ENCODE data around the gene CALHM1.
"Not testable (repeated sequence)": the region's sequence is repeated elsewhere in the genome, so short reads cannot be mapped to it uniquely, and the experiment has no call there.

CALHM1 gene

DNA sequence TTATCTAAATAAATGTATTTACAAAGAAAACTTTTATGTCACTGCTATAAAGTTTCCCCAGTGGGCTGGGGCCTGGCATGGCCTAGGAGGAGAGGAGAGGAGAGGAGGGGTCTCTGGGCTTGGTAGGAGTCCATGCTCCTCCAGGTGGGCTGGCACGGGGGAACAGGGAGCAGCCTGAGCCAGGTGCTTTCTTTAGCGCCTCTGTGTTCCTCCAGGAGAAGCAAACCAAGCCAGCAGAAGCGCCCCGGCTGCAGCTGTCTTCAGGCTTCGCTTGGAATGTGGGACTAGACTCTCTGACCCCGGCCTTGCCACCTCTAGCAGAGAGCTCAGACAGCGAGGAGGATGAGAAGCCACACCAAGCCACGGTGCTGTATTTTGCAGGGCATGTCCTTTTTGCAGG, 17.1 kb downstream of the CALHM1 start:
- no peak overlapping the region for H3K4me3 ChIP-seq (ENCODE audit: low read depth, low read length)

DNA sequence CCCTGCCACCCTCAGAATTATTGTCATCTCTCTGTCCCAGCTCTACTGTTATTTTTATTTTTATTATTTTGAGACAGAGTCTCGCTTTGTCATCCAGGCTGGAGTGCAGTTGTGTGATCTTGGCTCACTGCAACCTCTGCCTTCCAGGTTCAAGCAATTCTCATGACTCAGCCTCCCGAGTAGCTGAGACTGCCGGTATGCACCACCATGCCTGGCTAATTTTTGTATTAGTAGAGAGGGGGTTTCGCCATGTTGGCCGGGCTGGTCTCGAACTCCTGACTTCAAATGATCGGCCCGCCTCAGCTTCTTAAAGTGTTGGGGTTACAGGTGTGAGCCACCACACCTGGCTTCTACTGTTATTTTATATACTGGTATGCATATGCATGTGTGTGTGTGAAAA, 17.5 kb downstream of the CALHM1 start:
- H3K4me3 ChIP-seq (ENCODE audit: low read depth, low read length): no peak overlapping the region
- no peak for DNase-seq (ENCODE audit: low read depth)

More for the DNA sequence above, 17.1 kb downstream of the CALHM1 start:
- DNase-seq (ENCODE audit: low read depth): no peak

DNA sequence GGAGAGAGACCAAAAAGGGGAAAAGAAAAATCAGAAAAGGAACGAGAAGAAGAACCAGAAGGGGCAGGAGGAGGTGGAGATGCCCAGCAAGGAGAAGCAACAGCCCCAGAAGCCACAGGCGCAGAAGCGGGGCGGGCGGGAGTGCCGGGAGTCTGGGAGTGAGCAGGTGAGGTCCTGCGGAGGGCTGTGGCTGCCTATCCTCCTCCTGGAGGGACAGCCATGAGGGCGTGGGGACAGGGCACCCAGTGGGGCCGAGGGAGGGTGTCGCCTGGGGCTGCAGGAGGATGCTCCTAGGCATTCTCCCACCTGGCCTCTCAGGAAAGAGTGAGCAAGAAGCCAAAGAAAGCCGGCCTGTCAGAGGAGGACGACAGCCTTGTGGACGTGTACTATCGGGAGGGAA, 18.3 kb downstream of the CALHM1 start:
- DNase-seq (ENCODE audit: low read depth): no peak

DNA sequence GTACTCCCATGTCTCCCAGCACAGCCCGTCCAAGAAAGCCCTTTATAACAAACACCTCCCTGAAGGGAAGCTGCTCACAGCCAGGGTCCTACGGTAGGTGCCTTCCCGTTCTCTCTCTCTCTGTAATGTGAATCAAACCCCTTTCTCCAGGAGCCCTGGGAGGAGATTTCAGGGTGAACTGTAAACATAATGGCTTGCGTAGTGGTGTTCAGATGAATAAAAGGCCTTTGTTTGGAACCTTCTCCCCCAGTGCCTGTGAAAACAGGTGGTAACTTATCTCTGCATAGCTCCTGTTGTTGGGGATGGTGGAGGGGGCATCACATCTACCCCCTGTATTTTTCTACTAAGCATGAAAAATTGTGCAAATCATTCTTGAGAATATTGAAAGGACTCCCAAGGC, 18.9 kb downstream of the CALHM1 start:
- H3K4me3 ChIP-seq (ENCODE audit: low read depth, low read length): no peak overlapping the region
- no peak for DNase-seq (ENCODE audit: low read depth)

More for the DNA sequence above, 18.3 kb downstream of the CALHM1 start:
- H3K4me3 ChIP-seq (ENCODE audit: low read depth, low read length): no peak overlapping the region

GRCh38 chr10:103433858-103434257, 24.8 kb downstream of the CALHM1 start:
- no peak overlapping the region for H3K4me3 ChIP-seq (ENCODE audit: low read depth, low read length)
- DNase-seq (ENCODE audit: low read depth): peak; percentile 67

GRCh38 chr10:103431902-103432301, 26.8 kb downstream of the CALHM1 start:
- DNase-seq (ENCODE audit: low read depth): no peak
- H3K4me3 ChIP-seq (ENCODE audit: low read depth, low read length): no peak overlapping the region

- no peak for DNase-seq (ENCODE audit: low read depth)
- H3K4me3 ChIP-seq (ENCODE audit: low read depth, low read length): no peak overlapping the region
These were observed 29.1 kb downstream of the CALHM1 start for GRCh38 chr10:103429647-103430046.

DNA sequence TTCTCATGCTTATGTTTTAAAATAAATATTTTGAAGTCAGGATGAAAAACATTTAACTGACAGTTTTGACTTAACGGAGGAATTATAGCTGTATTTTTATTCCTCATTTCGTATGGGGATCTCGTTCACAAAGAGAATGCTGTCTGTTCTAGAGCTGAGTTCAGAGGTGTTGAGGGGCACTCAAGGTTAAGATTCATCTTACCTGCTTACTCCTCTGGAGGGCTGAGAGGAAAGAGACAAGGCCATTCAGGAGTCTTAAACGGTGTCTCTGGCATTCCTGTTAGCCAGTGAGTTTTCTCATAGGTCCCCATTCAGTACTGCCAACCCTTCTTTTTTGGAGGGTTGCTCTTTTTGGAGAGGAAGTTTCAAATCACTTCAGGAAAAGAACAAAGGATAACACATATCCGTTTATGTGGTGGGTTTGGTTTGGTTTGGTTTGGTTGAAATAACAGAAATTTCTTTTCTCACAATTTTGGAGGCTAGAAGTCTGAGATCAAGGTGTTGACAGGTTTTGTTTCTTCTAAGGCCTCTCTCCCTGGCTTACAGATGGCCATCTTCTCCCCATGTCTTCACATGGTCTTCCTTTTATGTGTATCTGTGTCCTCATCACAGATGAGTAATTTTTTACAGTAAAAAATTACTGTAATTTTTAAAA, 29.6 kb downstream of the CALHM1 start:
- DNase-seq (ENCODE audit: low read depth): no peak
- no peak overlapping the region for H3K4me3 ChIP-seq (ENCODE audit: low read depth, low read length)

DNA sequence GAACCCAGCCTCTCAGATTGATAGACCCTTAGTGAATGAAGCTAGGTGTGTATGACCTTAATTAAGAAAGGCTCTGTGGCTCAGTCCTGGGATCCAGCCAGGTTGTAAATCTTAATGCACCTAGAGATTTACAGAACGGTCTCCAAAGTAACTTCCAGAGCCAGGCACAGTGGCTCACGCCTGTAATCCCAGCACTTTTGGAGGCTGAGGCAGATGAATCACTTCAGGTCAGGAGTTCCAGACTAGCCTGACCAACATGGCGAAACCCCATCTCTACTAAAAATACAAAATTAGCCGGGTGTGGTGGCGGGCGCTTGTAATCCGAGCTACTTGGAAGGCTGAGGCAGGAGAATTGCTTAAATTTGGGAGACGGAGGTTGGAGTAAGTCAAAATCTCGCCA, 30.8 kb downstream of the CALHM1 start:
- no peak overlapping the region for H3K4me3 ChIP-seq (ENCODE audit: low read depth, low read length)

DNA sequence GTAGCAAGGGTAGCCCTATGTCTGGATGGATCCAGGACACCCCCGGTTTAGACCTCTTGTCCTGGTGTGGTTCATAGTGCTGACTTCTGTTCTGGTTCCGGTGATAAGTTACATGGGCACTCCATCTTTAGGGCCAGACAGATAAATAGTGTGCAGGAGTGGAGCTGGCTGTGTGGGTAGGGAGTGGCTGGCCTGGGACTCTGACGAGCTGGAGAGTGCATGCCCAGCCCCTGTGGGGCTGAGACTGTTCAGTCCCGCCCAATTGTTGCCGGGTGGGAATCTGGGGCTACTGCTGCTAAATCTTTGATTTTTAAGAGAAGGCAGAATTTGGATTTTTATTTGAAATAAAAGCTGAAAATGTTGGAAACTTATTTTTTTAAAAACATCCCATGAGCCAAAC, 35.0 kb downstream of the CALHM1 start:
- H3K4me3 ChIP-seq (ENCODE audit: low read depth, low read length): no peak overlapping the region
- DNase-seq (ENCODE audit: low read depth): no peak

More for the DNA sequence above, 30.8 kb downstream of the CALHM1 start:
- DNase-seq (ENCODE audit: low read depth): no peak

- no peak for DNase-seq (ENCODE audit: low read depth)
- no peak overlapping the region for H3K4me3 ChIP-seq (ENCODE audit: low read depth, low read length)
These were observed 39.6 kb downstream of the CALHM1 start for GRCh38 chr10:103419101-103419500.

- DNase-seq (ENCODE audit: low read depth): no peak
- no peak overlapping the region for H3K4me3 ChIP-seq (ENCODE audit: low read depth, low read length)
These were observed 41.1 kb downstream of the CALHM1 start for GRCh38 chr10:103417601-103418000.

DNA sequence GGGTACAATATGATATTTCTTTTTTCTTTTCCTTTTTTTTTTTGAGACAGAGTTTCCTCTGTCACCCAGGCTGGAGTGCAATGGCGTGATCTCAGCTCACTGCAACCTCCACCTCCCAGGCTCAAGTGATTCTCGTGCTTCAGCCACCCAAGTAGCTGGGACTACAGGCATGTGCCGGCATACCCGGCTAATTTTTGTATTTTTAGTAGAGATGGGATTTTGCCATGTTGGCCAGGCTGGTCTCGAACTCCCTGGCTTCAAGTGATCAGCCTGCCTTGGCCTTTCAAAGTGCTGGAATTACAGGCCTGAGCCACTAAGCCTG, 41.6 kb downstream of the CALHM1 start:
- not testable (repeated sequence) for DNase-seq (ENCODE audit: low read depth); H3K4me3 ChIP-seq (ENCODE audit: low read depth, low read length)

- DNase-seq (ENCODE audit: low read depth): peak; percentile 11
- no peak overlapping the region for H3K4me3 ChIP-seq (ENCODE audit: low read depth, low read length)
These were observed 42.1 kb downstream of the CALHM1 start for GRCh38 chr10:103416436-103417147.

GRCh38 chr10:103415581-103415980, 43.1 kb downstream of the CALHM1 start:
- no peak overlapping the region for H3K4me3 ChIP-seq (ENCODE audit: low read depth, low read length)
- no peak for DNase-seq (ENCODE audit: low read depth)

DNA sequence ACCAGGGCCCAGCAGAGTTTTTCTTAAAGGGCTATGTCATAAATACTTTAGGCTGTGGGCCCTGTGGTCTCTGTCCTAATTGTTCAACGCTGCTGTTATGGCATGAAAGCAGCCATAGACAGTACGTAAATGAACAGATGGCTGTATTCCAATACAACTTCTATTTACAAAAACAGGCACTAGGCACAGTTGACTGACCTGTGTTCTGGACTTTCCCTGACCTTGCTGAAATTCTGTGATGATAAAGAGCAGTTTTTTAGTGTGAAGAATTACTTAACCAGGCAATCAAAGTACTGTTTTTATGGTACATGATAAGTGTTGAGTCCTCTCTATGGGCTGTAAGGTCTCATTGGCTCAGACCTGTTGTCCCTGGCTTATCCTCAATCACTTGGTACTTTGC, 45.1 kb downstream of the CALHM1 start:
- no peak for DNase-seq (ENCODE audit: low read depth)
- H3K4me3 ChIP-seq (ENCODE audit: low read depth, low read length): no peak overlapping the region

All from skeletal muscle cell (primary cell).